K562 (cell line): Measurements from ENCODE around the gene TCEANC2. TPM values are rescaled to one million over a fixed set of nuclear protein-coding genes. Genes with fewer than 3 reads are reported as not detected.

Source experiments
- ATAC-seq: fragments of 200-7000 bp; cut with Tn5 transposase; 3 replicates; pipeline ENCODE4 v1.9.1; 2020; ENCODE audit warnings: moderate library complexity
- BruUV-seq: library from RNA; stranded (reverse); fragments of 400-500 nt; replicated peaks from 2 replicates; lab custom pipeline; 2021; lab: Mats Ljungman, UMichigan
- CTCF ChIA-PET: fragments of 300-600 bp; formaldehyde crosslinking; extraction: SDS; loops from one replicate; lab custom pipeline; 2021; ENCODE audit warnings: low intra/inter-chr PET ratio; lab: Yijun Ruan, JAX
- POLR2A ChIA-PET: fragments of 300-600, 350-650 bp; sonication (Branson Sonifier 250); formaldehyde crosslinking; extraction: SDS; loops from one replicate; lab custom pipeline; 2021; ENCODE audit warnings: antibody characterized with exemption, inconsistent platforms; lab: Yijun Ruan, JAX
- DNase-seq, 4 experiments: peaks; one replicate each; pipeline versions ENCODE4 v3.0.0 to v3.0.0-alpha.2; 2011 to 2018; ENCODE audit warnings: low spot score in 3 of 4, mixed read lengths in 3 of 4; ENCODE audit errors: extremely low read depth in 1 of 4
- FAIRE-seq: peaks from 2 replicates; lab custom pipeline; 2011; peaks lifted over from hg19 to GRCh38; lab: Jason Lieb, UNC
- H2AFZ ChIP-seq: 2 replicates; pipeline ENCODE4 v1.6.0; 2011; ENCODE audit warnings: low read depth, low read length, control low read depth, inconsistent platforms
- H3K27ac ChIP-seq: fragments of 200-600 bp; 3 replicates; pipeline ENCODE4 v1.8.0; 2011; ENCODE audit warnings: low read depth, mild to moderate bottlenecking, control low read depth, inconsistent platforms, low read length, moderate library complexity, mixed read lengths; ENCODE audit errors: extremely low read depth
- H3K27me3 ChIP-seq, 2 experiments: fragments of 300-600 bp in 1 of 2; 2 replicates in 1 of 2; 3 replicates in 1 of 2; pipeline versions ENCODE4 v1.6.0 to v1.8.0; 2011; ENCODE audit warnings: inconsistent platforms in 2 of 2, low read length in 2 of 2, mild to moderate bottlenecking in 1 of 2, mixed read lengths in 1 of 2, moderate library complexity in 1 of 2; ENCODE audit not compliant: control insufficient read depth in 2 of 2, insufficient read depth in 2 of 2
- H3K36me3 ChIP-seq: fragments of 300-600 bp; 3 replicates; pipeline ENCODE4 v1.8.0; 2011; ENCODE audit warnings: mild to moderate bottlenecking, low read length, inconsistent platforms; ENCODE audit not compliant: control insufficient read depth, insufficient read depth
- H3K4me1 ChIP-seq, 2 experiments: fragments of 200-600 bp in 1 of 2; replicated peaks in 1 of 2; 2 replicates in 1 of 2; 3 replicates in 1 of 2; pipeline versions ENCODE4 v1.5.1 to v1.8.0; 2011; ENCODE audit warnings: inconsistent platforms in 2 of 2, low read length in 2 of 2, mild to moderate bottlenecking in 1 of 2, mixed read lengths in 1 of 2, moderate library complexity in 1 of 2; ENCODE audit not compliant: control insufficient read depth in 2 of 2, insufficient read depth in 2 of 2
- H3K4me2 ChIP-seq: 2 replicates; pipeline ENCODE4 v1.6.1; 2011; ENCODE audit warnings: low read length, control low read depth, inconsistent platforms, mixed read lengths; ENCODE audit not compliant: insufficient read depth
- H3K4me3 ChIP-seq: fragments of 200-600 bp; sonication (generic), shearing (Covaris generic); 2 replicates; pipeline ENCODE4 v1.5.1; 2016; ENCODE audit warnings: control low read depth, inconsistent platforms
- H3K79me2 ChIP-seq: fragments of 200-600 bp; 3 replicates; pipeline ENCODE4 v1.8.0; 2011; ENCODE audit warnings: low read length, inconsistent platforms; ENCODE audit not compliant: control insufficient read depth, insufficient read depth
- H3K9ac ChIP-seq, 2 experiments: 2 replicates each; pipeline versions ENCODE4 v1.6.0 to v1.6.1; 2011; ENCODE audit warnings: low read depth in 2 of 2, low read length in 2 of 2, control low read depth in 1 of 2, inconsistent platforms in 1 of 2, mild to moderate bottlenecking in 1 of 2, mixed read lengths in 1 of 2; ENCODE audit not compliant: insufficient read depth in 1 of 2
- H3K9me1 ChIP-seq: one replicate; pipeline ENCODE4 v1.6.0; 2011; ENCODE audit warnings: inconsistent platforms, mild to moderate bottlenecking, low read length, moderate library complexity; ENCODE audit not compliant: control insufficient read depth, insufficient read depth
- H3K9me3 ChIP-seq: replicated peaks from 2 replicates; pipeline ENCODE4 v1.5.1; 2011; ENCODE audit warnings: low read depth, low read length, inconsistent platforms; ENCODE audit not compliant: control insufficient read depth, insufficient read depth
- H4K20me1 ChIP-seq: replicated peaks from 2 replicates; pipeline ENCODE4 v1.6.1; 2011; ENCODE audit warnings: low read length, inconsistent platforms, mixed read lengths; ENCODE audit not compliant: control insufficient read depth, insufficient read depth
- DDX20 ChIP-seq: fragments of 450-650 bp; IDR thresholded peaks from 2 replicates; pipeline ENCODE4 v1.6.1; 2016; ENCODE audit warnings: missing genetic modification characterization, low read depth, mild to moderate bottlenecking, missing compliant biosample characterization, moderate library complexity
- EP400 ChIP-seq: fragments of 450-650 bp; IDR thresholded peaks from 2 replicates; pipeline ENCODE4 v1.6.1; 2017; ENCODE audit warnings: antibody characterized with exemption, mild to moderate bottlenecking, moderate library complexity
- ESRRB ChIP-seq: fragments of 250-450 bp; sonication (Bioruptor Pico); IDR thresholded peaks from 2 replicates; pipeline ENCODE4 v1.5.0; 2020; ENCODE audit warnings: mild to moderate bottlenecking, moderate library complexity, borderline replicate concordance
- NELFE ChIP-seq: IDR thresholded peaks from 2 replicates; pipeline ENCODE4 v1.6.1; 2011; ENCODE audit warnings: mild to moderate bottlenecking; ENCODE audit not compliant: insufficient read depth, insufficient read length
- NFIC ChIP-seq: fragments of 450-650 bp; IDR thresholded peaks from 2 replicates; pipeline ENCODE4 v1.6.1; 2017; ENCODE audit warnings: mild to moderate bottlenecking, inconsistent platforms
- TGIF2 ChIP-seq: sonication (generic); formaldehyde crosslinking; IDR thresholded peaks from 2 replicates; pipeline ENCODE4 v1.8.1; 2022; ENCODE audit warnings: mild to moderate bottlenecking, missing genetic modification reagents, moderate library complexity
- ZNF586 ChIP-seq: fragments of 450-650 bp; formaldehyde crosslinking; conservative IDR thresholded peaks from 2 replicates; pipeline ENCODE4 v1.4.0; 2020; ENCODE audit warnings: mild to moderate bottlenecking, moderate library complexity
- ZSCAN32 ChIP-seq: fragments of 450-650 bp; formaldehyde crosslinking; IDR thresholded peaks from 2 replicates; pipeline ENCODE4 v1.4.0; 2020; ENCODE audit warnings: mild to moderate bottlenecking, moderate library complexity
- WGBS: fragments of 100-300 bp; shearing (Covaris generic); methylation state at CpG from one replicate; pipeline ENCODE4 v1.1.6; 2016; ENCODE audit warnings: low coverage, mixed read lengths; ENCODE audit not compliant: insufficient coverage; ENCODE audit errors: missing lambda C conversion rate; 5-methylcytosine and 5-hydroxymethylcytosine counted together
- in situ Hi-C: fragments of 300-500 bp; cut with MboI; formaldehyde crosslinking; loops from 4 replicates; pipeline ENCODE4 v1.15.0; 2018; ENCODE audit warnings: inconsistent platforms, mixed read lengths
- intact Hi-C: fragments of 100-400 bp; cut with micrococcal nuclease; formaldehyde crosslinking; loops from 2 replicates; pipeline ENCODE4 v1.14.2; 2022
- polyA plus RNA-seq, 8 experiments: library from polyadenylated mRNA; depleted of rRNA in 4 of 8; stranded (reverse) in 5 of 8; unstranded in 3 of 8; fragments of >200 nt; fragmentation: Nextera tagmentation in 2 of 8; fragmentation: Illumina TruSeq in 1 of 8; extraction: Ambion mirVana in 2 of 8; extraction: Trizol in 1 of 8; gene quantifications; 2 replicates each; pipeline versions ENCODE4 v1.2.1 to v1.2.3, GENCODE V29; 2011 to 2014; ENCODE audit warnings: inconsistent platforms in 1 of 8, missing spikeins in 1 of 8
- total RNA-seq, 7 experiments: library from RNA; depleted of rRNA in 6 of 7; stranded (reverse); fragments of >200 nt in 6 of 7; fragmentation: Illumina TruSeq in 2 of 7; extraction: Trizol in 2 of 7; gene quantifications; 2 replicates each; pipeline versions ENCODE4 v1.2.1 to v1.2.3, GENCODE V29; 2011 to 2021; ENCODE audit warnings: low replicate concordance in 1 of 7
- TF ChIP-seq, protein P1 (sequence below): fragments of 250-450 bp; sonication (Bioruptor Pico); IDR thresholded peaks from 2 replicates; pipeline ENCODE4 v1.9.0; 2021; ENCODE audit warnings: mild to moderate bottlenecking, inconsistent platforms

The TCEANC2 gene
- total and polyA plus RNA-seq, 9 of the 15 experiments (the other 6 are each of a cell fraction or from before 2014, with no cell fraction given): 3.3 to 10.2 (median 7.0) TPM

DNA sequence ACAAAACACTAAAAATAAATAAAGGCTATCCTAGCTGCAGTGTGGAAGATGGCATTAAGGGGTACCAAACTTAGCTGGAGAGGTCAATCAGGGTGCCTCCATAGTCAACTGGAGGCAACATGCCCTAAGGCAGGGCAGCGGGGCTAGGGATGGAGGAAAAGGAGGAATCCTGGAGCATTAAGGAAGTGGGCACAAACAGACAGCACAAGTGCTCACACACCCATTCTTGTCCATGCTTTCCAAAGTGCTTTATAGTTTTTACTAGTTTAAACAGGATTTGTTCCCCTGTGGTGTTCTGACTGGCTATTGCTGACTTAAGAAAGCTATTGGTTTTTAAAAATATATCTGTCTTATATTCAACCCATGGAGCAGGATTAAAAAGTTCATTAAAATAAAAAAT is 33.3 kb downstream of the TCEANC2 start:
- in situ Hi-C loops: loop anchor here (10.0 kb wide), 1 partner anchor 222 kb away; no protein-coding TSS in a partner anchor
- DNase-seq: no peak
- no peaks in the 10 kb centered on the region for H3K79me2 ChIP-seq
- H3K27me3 ChIP-seq: no peaks in the 10 kb centered on the region
- FAIRE-seq: no peak
- H3K9ac ChIP-seq: no peak overlapping the region
- no TSS peak for BruUV-seq
- no peak overlapping the region for H2AFZ ChIP-seq
- no peaks in the 10 kb centered on the region for H3K9me1 ChIP-seq
- no peaks in the 10 kb centered on the region for H3K4me1 ChIP-seq
- no peak overlapping the region for H3K4me3 ChIP-seq
- WGBS: 68% methylated on average over 1 of the region's 1 CpG
- ATAC-seq: no peak
- H3K4me2 ChIP-seq: no peak overlapping the region
- POLR2A ChIA-PET: interaction anchor here (1.2 kb wide), 1 partner anchor 22 kb away, joined by 3 read pairs; no protein-coding TSS in a partner anchor
- TF ChIP-seq ESRRB (CRISPR knock-in tag) (no peak), NFIC (no peak), EP400 (no peak), DDX20 (tag) (no peak), ZNF586 (CRISPR knock-in tag) (no peak), NELFE (no peak), TGIF2 (CRISPR knock-in tag) (no peak), ZSCAN32 (CRISPR knock-in tag) (no peak)
- TF ChIP-seq, protein P1, sequence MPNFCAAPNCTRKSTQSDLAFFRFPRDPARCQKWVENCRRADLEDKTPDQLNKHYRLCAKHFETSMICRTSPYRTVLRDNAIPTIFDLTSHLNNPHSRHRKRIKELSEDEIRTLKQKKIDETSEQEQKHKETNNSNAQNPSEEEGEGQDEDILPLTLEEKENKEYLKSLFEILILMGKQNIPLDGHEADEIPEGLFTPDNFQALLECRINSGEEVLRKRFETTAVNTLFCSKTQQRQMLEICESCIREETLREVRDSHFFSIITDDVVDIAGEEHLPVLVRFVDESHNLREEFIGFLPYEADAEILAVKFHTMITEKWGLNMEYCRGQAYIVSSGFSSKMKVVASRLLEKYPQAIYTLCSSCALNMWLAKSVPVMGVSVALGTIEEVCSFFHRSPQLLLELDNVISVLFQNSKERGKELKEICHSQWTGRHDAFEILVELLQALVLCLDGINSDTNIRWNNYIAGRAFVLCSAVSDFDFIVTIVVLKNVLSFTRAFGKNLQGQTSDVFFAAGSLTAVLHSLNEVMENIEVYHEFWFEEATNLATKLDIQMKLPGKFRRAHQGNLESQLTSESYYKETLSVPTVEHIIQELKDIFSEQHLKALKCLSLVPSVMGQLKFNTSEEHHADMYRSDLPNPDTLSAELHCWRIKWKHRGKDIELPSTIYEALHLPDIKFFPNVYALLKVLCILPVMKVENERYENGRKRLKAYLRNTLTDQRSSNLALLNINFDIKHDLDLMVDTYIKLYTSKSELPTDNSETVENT (CRISPR knock-in tag): no peak
- TF ChIP-seq, all 486 proteins: peak for 0
- intact Hi-C loops: no loop called here
- Histone ChIP-seq H3K27ac (no peak overlapping the region), H3K9me3 (no peaks in the 10 kb centered on the region), H3K36me3 (no peaks in the 10 kb centered on the region), H4K20me1 (no peaks in the 10 kb centered on the region)
- CTCF ChIA-PET: no interaction called here
